Kidney epithelial cell (primary cell): ENCODE measurements around the gene GOLGB1. TPM values are rescaled to one million over a fixed set of nuclear protein-coding genes. Genes with fewer than 3 reads are reported as not detected.

ENCODE experiments used
- DNase-seq: peaks from one replicate; pipeline ENCODE4 v3.0.0-alpha.2; 2010; ENCODE audit warnings: low read depth
- H3K27me3 ChIP-seq: 2 replicates; pipeline ENCODE4 v1.6.0; 2011; ENCODE audit warnings: low read length; ENCODE audit not compliant: control insufficient read depth, insufficient read depth
- H3K36me3 ChIP-seq: 2 replicates; pipeline ENCODE4 v1.5.1; 2011; ENCODE audit warnings: low read length; ENCODE audit not compliant: control insufficient read depth, insufficient read depth
- H3K4me3 ChIP-seq: 2 replicates; pipeline ENCODE4 v1.5.1; 2011; ENCODE audit warnings: low read depth, mild to moderate bottlenecking, control low read depth, low read length
- CTCF ChIP-seq: IDR thresholded peaks from 2 replicates; pipeline ENCODE4 v1.5.1; 2011; ENCODE audit warnings: mild to moderate bottlenecking, moderate library complexity, low read length, control low read depth, inconsistent platforms; ENCODE audit not compliant: insufficient read depth, poor library complexity, severe bottlenecking
- total RNA-seq: library from RNA; depleted of rRNA; stranded (reverse); fragments of >200 nt; gene quantifications from 2 replicates; pipeline ENCODE4 v1.2.3, GENCODE V29; 2015

GOLGB1 gene
- total RNA-seq, 1 donor from 2014 or later = 34.4 TPM

DNA sequence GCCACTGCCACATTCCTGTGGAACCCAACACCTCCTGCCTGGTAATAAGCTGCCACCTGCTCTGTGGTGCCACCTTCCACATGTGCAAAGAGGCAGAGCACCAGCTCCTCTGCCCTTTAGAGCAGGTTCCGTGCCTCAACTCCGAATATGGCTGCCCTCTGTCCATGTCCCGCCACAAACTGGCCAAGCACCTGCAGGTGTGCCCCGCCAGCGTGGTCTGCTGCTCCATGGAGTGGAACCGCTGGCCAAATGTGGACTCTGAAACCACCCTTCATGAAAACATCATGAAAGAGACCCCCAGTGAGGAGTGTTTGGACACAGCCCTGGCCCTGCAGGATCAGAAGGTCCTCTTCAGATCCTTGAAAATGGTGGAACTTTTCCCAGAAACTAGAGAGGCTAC, 128.1 kb downstream of the GOLGB1 start:
- H3K27me3 ChIP-seq = no peaks in the 10 kb centered on the region
- no peak for TF ChIP-seq CTCF
- no peaks in the 10 kb centered on the region for H3K36me3 ChIP-seq
- no peak for DNase-seq
- H3K4me3 ChIP-seq = no peak overlapping the region

- no peak for TF ChIP-seq CTCF
- Histone ChIP-seq H3K27me3 (no peaks in the 10 kb centered on the region), H3K36me3 (no peaks in the 10 kb centered on the region), H3K4me3 (no peak overlapping the region)
- no peak for DNase-seq
Observed at GRCh38 chr3:121619691-121620090, 129.8 kb downstream of the GOLGB1 start.

Other genes starting within 250 kb of the GOLGB1 start
- 1.3 and 2.0 TPM in 2 replicates for gene POLQ, start 203.8 kb downstream of the GOLGB1 start, total RNA-seq
- gene ARGFX, start 181.8 kb downstream of the GOLGB1 start, total RNA-seq = not detected in 2 replicates
- gene FBXO40, start 156.4 kb downstream of the GOLGB1 start, total RNA-seq = under 0.01 TPM in 1 of 2 replicates, not detected in the other
- 0.92 and 1.1 TPM in 2 replicates for gene HCLS1, start 88.8 kb downstream of the GOLGB1 start, total RNA-seq
- gene IQCB1, start 85.3 kb upstream of the GOLGB1 start, total RNA-seq = 16.0 and 16.6 TPM in 2 replicates
- gene EAF2, start 85.5 kb upstream of the GOLGB1 start, total RNA-seq = 1.1 and 1.5 TPM in 2 replicates
- gene SLC15A2, start 144.7 kb upstream of the GOLGB1 start, total RNA-seq = 0.07 and 0.63 TPM in 2 replicates